GM12878 (cell line): ENCODE data around the gene TUFM. TPM values are rescaled to one million over a fixed set of nuclear protein-coding genes. Genes with fewer than 3 reads are reported as not detected.

ENCODE experiments used
- ATF7 ChIP-seq: fragments of 450-650 bp; IDR thresholded peaks from 2 replicates; pipeline ENCODE4 v1.6.1; 2016; ENCODE audit warnings: low read depth, mild to moderate bottlenecking
- BACH1 ChIP-seq: fragments of 450-650 bp; IDR thresholded peaks from 2 replicates; pipeline ENCODE4 v1.6.1; 2017; ENCODE audit warnings: mild to moderate bottlenecking, borderline replicate concordance
- BMI1 ChIP-seq: fragments of 450-650 bp; IDR thresholded peaks from 2 replicates; pipeline ENCODE4 v1.6.1; 2016; ENCODE audit warnings: mild to moderate bottlenecking, moderate library complexity, borderline replicate concordance
- CBX3 ChIP-seq: fragments of 200-600 bp; sonication (generic); IDR thresholded peaks from 2 replicates; pipeline ENCODE4 v1.6.1; 2016; ENCODE audit warnings: low read depth, borderline replicate concordance
- CHD4 ChIP-seq: fragments of 200-600 bp; sonication (generic); IDR thresholded peaks from 2 replicates; pipeline ENCODE4 v1.6.1; 2016; ENCODE audit warnings: mild to moderate bottlenecking
- CREB1 ChIP-seq: IDR thresholded peaks from 2 replicates; pipeline ENCODE4 v1.6.1; 2012; ENCODE audit warnings: low read depth, mild to moderate bottlenecking, inconsistent platforms
- EGR1 ChIP-seq, 2 experiments: IDR thresholded peaks; 1 replicate in 1 of 2; 2 replicates in 1 of 2; pipeline ENCODE4 v1.6.1; 2011 to 2012; ENCODE audit warnings: low read depth in 2 of 2, low read length in 2 of 2, borderline replicate concordance in 1 of 2, mild to moderate bottlenecking in 1 of 2, moderate library complexity in 1 of 2
- EP300 ChIP-seq, 2 experiments: fragments of 150-350 bp in 1 of 2; IDR thresholded peaks; 2 replicates each; pipeline ENCODE4 v1.6.1; 2011 to 2012; ENCODE audit warnings: low read depth in 2 of 2, low read length in 2 of 2, borderline replicate concordance in 1 of 2, improper control_type of control experiment in 1 of 2, inconsistent platforms in 1 of 2; ENCODE audit not compliant: control insufficient read depth in 1 of 2
- HDGF ChIP-seq: fragments of 450-650 bp; IDR thresholded peaks from 2 replicates; pipeline ENCODE4 v1.6.1; 2016; ENCODE audit warnings: antibody characterized with exemption
- IKZF2 ChIP-seq, 2 experiments: fragments of 450-650 bp; IDR thresholded peaks; 2 replicates each; pipeline ENCODE4 v1.6.1; 2017; ENCODE audit warnings: mild to moderate bottlenecking in 2 of 2, moderate library complexity in 2 of 2
- KDM1A ChIP-seq: fragments of 200-600 bp; sonication (generic); IDR thresholded peaks from 2 replicates; pipeline ENCODE4 v1.6.1; 2016; ENCODE audit warnings: borderline replicate concordance
- MEF2A ChIP-seq: IDR thresholded peaks from 2 replicates; pipeline ENCODE4 v1.6.1; 2011; ENCODE audit warnings: low read depth, mild to moderate bottlenecking, low read length, moderate library complexity; ENCODE audit not compliant: insufficient read depth
- MEF2B ChIP-seq: fragments of 450-650 bp; IDR thresholded peaks from 2 replicates; pipeline ENCODE4 v1.6.1; 2018; ENCODE audit warnings: mild to moderate bottlenecking, moderate library complexity; ENCODE audit not compliant: partially characterized antibody, poor library complexity, severe bottlenecking
- NFIC ChIP-seq: IDR thresholded peaks from 2 replicates; pipeline ENCODE4 v1.6.1; 2012; ENCODE audit warnings: low read depth, mild to moderate bottlenecking, inconsistent platforms, low read length, moderate library complexity
- RAD51 ChIP-seq: fragments of 450-650 bp; IDR thresholded peaks from 2 replicates; pipeline ENCODE4 v1.6.1; 2016; ENCODE audit warnings: moderate library complexity, mild to moderate bottlenecking, inconsistent platforms
- RB1 ChIP-seq: fragments of 450-650 bp; formaldehyde crosslinking; IDR thresholded peaks from 2 replicates; pipeline ENCODE4 v1.6.1; 2017; ENCODE audit warnings: mild to moderate bottlenecking, borderline replicate concordance
- SMAD1 ChIP-seq: fragments of 450-650 bp; IDR thresholded peaks from 2 replicates; pipeline ENCODE4 v1.6.1; 2018; ENCODE audit warnings: mild to moderate bottlenecking, low read depth; ENCODE audit not compliant: partially characterized antibody
- SMAD5 ChIP-seq: IDR thresholded peaks from 2 replicates; pipeline ENCODE4 v1.6.1; 2016; ENCODE audit warnings: antibody characterized with exemption, low read depth
- SP1 ChIP-seq: IDR thresholded peaks from one replicate; pipeline ENCODE4 v1.6.1; 2011; ENCODE audit warnings: low read depth, low read length
- SREBF2 ChIP-seq: IDR thresholded peaks from 2 replicates; pipeline ENCODE4 v1.6.1; 2012; ENCODE audit warnings: mild to moderate bottlenecking, low read length
- SUPT20H ChIP-seq: IDR thresholded peaks from 2 replicates; pipeline ENCODE4 v1.6.1; 2011; ENCODE audit warnings: low read depth, mild to moderate bottlenecking, low read length, moderate library complexity, borderline replicate concordance; ENCODE audit not compliant: control insufficient read depth
- SUZ12 ChIP-seq: fragments of 200-600 bp; sonication (generic); IDR thresholded peaks from one replicate; pipeline ENCODE4 v1.6.1; 2018; ENCODE audit warnings: antibody characterized with exemption, mild to moderate bottlenecking; ENCODE audit not compliant: unreplicated experiment
- WRNIP1 ChIP-seq: IDR thresholded peaks from 2 replicates; pipeline ENCODE4 v1.6.1; 2011; ENCODE audit warnings: low read depth, low read length, improper control_type of control experiment, borderline replicate concordance
- ZNF384 ChIP-seq: IDR thresholded peaks from 2 replicates; pipeline ENCODE4 v1.6.1; 2012; ENCODE audit warnings: low read depth, mild to moderate bottlenecking, low read length, improper control_type of control experiment, borderline replicate concordance
- ZNF622 ChIP-seq: fragments of 450-650 bp; IDR thresholded peaks from 2 replicates; pipeline ENCODE4 v1.6.1; 2017; ENCODE audit warnings: mild to moderate bottlenecking, inconsistent platforms
- polyA plus RNA-seq, 11 experiments: library from polyadenylated mRNA; depleted of rRNA in 4 of 11; unstranded in 6 of 11; stranded (reverse) in 5 of 11; fragments of >200 nt; fragmentation: Nextera tagmentation in 4 of 11; fragmentation: Illumina TruSeq in 1 of 11; extraction: Ambion mirVana in 4 of 11; extraction: Trizol in 1 of 11; gene quantifications; 1 replicate in 1 of 11; 2 replicates in 10 of 11; pipeline versions ENCODE4 v1.2.1 to v1.2.3, GENCODE V29; 2011 to 2016; ENCODE audit warnings: inconsistent platforms in 2 of 11, missing spikeins in 2 of 11, low read depth in 1 of 11
- total RNA-seq, 4 experiments: library from RNA; depleted of rRNA in 3 of 4; stranded (reverse); fragments of >200 nt in 3 of 4; fragmentation: Illumina TruSeq in 1 of 4; extraction: Trizol in 1 of 4; gene quantifications; 2 replicates each; pipeline versions ENCODE4 v1.2.1 to v1.2.3, GENCODE V29; 2013 to 2021
- TF ChIP-seq, protein P1 (sequence below): fragments of 450-650 bp; IDR thresholded peaks from 2 replicates; pipeline ENCODE4 v1.6.1; 2017; ENCODE audit warnings: mild to moderate bottlenecking, low read depth, inconsistent platforms; ENCODE audit not compliant: poor library complexity, severe bottlenecking
- TF ChIP-seq, protein P2 (sequence below): IDR thresholded peaks from 2 replicates; pipeline ENCODE4 v1.6.1; 2011; ENCODE audit warnings: low read depth, mild to moderate bottlenecking, low read length, moderate library complexity, borderline replicate concordance; ENCODE audit errors: extremely low read depth
- TF ChIP-seq, protein P3 (sequence below): IDR thresholded peaks from 2 replicates; pipeline ENCODE4 v1.6.1; 2011; ENCODE audit warnings: low read depth, low read length, improper control_type of control experiment, borderline replicate concordance

Gene TUFM
- total and polyA plus RNA-seq, 10 of the 15 experiments (the other 5 are each of a cell fraction or from before 2014, with no cell fraction given) = 23.4 to 354 (median 182) TPM

DNA sequence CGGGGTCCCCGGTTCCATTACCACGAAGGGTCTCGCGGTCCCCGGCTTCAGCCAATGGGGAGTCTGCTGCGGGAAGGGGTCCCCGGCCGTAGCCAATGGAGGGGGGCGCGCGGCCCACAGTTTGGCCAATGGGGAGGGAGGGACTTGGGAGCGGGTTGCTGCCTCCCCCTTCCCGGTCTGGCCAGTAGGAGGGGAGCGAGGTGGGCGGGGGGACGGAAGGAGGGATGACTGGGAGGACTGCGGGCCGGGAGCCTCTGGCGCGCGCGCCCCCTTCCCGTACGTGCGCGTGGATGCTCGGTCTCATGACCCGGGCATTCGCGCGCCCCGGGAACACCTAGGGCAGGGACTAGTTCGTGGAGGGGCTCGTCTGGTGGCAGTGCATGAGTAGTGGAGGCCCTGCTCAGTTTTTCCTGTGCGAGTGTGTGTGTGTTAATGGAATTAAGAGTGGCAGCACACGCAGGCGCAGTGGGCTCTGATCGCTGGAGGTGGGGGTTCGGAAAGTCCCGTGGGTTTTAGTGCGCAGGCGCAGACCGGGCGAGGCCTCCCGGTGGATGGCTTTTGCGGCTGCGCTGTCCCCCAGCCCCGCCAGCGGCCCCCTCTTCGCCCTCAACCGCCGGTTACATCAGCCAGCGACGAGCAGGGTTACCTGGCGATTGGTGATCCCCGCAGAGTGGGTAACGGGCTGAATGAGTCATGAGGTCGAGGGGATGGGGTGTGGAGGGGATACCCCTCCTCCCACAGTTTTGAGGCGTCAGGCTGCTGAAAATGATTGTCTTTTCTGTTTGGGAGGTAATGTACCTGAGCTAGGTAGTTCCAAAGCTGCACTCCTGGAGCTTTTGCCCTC is 22.1 kb downstream of the TUFM start (continued):
- TF ChIP-seq ATF7 (0 out of 2 replicates have a peak, but pooled peaks have one; percentile 48), KDM1A (no peak), SUZ12 (no peak), WRNIP1 (no peak), MEF2A (no peak), NFIC (no peak), CREB1 (peak; percentile 71), CBX3 (no peak), RB1 (peak; percentile 27; the same call in 1 of the 2 replicates), MEF2B (peak; percentile 47), SP1 (peak; percentile 86), ZNF384 (no peak), IKZF2 (IDR thresholded peaks at IDR 0.05) (peak in 1 of 2 experiments; percentile 44; a peak in 3 of 4 replicates), SREBF2 (no peak), ZNF622 (no peak), BMI1 (no peak), BACH1 (peak; percentile 83), RAD51 (peak; percentile 73), SUPT20H (no peak), EP300 (IDR thresholded peaks at IDR 0.05; ENCODE audit: borderline replicate concordance in 1 of 2, control insufficient read depth in 1 of 2, low read depth in 2 of 2, low read length in 2 of 2) (no peak), SMAD1 (no peak), CHD4 (no peak), HDGF (peak; percentile 99), EGR1 (IDR thresholded peaks at IDR 0.05; ENCODE audit: borderline replicate concordance in 1 of 2, low read depth in 2 of 2, low read length in 2 of 2) (peak in 1 of 2 experiments; percentile 5; a peak in 1 of 3 replicates), SMAD5 (peak; percentile 63; the same call in 1 of the 2 replicates)
- TF ChIP-seq, protein P1, sequence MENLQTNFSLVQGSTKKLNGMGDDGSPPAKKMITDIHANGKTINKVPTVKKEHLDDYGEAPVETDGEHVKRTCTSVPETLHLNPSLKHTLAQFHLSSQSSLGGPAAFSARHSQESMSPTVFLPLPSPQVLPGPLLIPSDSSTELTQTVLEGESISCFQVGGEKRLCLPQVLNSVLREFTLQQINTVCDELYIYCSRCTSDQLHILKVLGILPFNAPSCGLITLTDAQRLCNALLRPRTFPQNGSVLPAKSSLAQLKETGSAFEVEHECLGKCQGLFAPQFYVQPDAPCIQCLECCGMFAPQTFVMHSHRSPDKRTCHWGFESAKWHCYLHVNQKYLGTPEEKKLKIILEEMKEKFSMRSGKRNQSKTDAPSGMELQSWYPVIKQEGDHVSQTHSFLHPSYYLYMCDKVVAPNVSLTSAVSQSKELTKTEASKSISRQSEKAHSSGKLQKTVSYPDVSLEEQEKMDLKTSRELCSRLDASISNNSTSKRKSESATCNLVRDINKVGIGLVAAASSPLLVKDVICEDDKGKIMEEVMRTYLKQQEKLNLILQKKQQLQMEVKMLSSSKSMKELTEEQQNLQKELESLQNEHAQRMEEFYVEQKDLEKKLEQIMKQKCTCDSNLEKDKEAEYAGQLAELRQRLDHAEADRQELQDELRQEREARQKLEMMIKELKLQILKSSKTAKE = no peak
- TF ChIP-seq, protein P2, sequence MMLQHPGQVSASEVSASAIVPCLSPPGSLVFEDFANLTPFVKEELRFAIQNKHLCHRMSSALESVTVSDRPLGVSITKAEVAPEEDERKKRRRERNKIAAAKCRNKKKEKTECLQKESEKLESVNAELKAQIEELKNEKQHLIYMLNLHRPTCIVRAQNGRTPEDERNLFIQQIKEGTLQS = 0 out of 2 replicates have a peak, but pooled peaks have one; percentile 8
- TF ChIP-seq, protein P3, sequence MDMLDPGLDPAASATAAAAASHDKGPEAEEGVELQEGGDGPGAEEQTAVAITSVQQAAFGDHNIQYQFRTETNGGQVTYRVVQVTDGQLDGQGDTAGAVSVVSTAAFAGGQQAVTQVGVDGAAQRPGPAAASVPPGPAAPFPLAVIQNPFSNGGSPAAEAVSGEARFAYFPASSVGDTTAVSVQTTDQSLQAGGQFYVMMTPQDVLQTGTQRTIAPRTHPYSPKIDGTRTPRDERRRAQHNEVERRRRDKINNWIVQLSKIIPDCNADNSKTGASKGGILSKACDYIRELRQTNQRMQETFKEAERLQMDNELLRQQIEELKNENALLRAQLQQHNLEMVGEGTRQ = no peak
